HepG2 (cell line): ENCODE measurements around the gene NTN5. TPM values are rescaled to one million over a fixed set of nuclear protein-coding genes. Genes with fewer than 3 reads are reported as not detected.
A peak's percentile ranks its signal among the peaks of the same experiment; 100 is the strongest.

Source experiments
- AFF4 ChIP-seq: sonication (generic); formaldehyde crosslinking; IDR thresholded peaks from 2 replicates; pipeline ENCODE4 v1.4.0; 2020; ENCODE audit warnings: missing genetic modification reagents
- ELF3 ChIP-seq: IDR thresholded peaks from 2 replicates; pipeline ENCODE4 v1.6.1; 2016; ENCODE audit warnings: missing genetic modification reagents, missing compliant biosample characterization
- KMT2A ChIP-seq: sonication (generic); formaldehyde crosslinking; IDR thresholded peaks from 2 replicates; pipeline ENCODE4 v1.4.0; 2020; ENCODE audit warnings: missing genetic modification reagents
- NPAS2 ChIP-seq: sonication (generic); formaldehyde crosslinking; IDR thresholded peaks from 2 replicates; pipeline ENCODE4 v1.8.0; 2022; ENCODE audit warnings: mild to moderate bottlenecking, missing genetic modification reagents, borderline replicate concordance
- PAX8 ChIP-seq: sonication (generic); formaldehyde crosslinking; IDR thresholded peaks from 2 replicates; pipeline ENCODE4 v1.8.0; 2022; ENCODE audit warnings: mild to moderate bottlenecking, missing genetic modification reagents, borderline replicate concordance
- SOX5 ChIP-seq: IDR thresholded peaks from 2 replicates; pipeline ENCODE4 v1.6.1; 2016; ENCODE audit warnings: borderline replicate concordance
- ZBTB26 ChIP-seq: IDR thresholded peaks from 2 replicates; pipeline ENCODE4 v1.6.1; 2016; ENCODE audit warnings: missing compliant biosample characterization, missing genetic modification reagents, borderline replicate concordance
- ZNF296 ChIP-seq: sonication (generic); formaldehyde crosslinking; conservative IDR thresholded peaks from 2 replicates; pipeline ENCODE4 v1.5.0; 2020; ENCODE audit warnings: mild to moderate bottlenecking, missing genetic modification reagents
- ZNF550 ChIP-seq: sonication (generic); formaldehyde crosslinking; IDR thresholded peaks from 2 replicates; pipeline ENCODE4 v1.4.0; 2020; ENCODE audit warnings: mild to moderate bottlenecking, missing genetic modification reagents, borderline replicate concordance
- ZNF563 ChIP-seq: sonication (generic); formaldehyde crosslinking; IDR thresholded peaks from 2 replicates; pipeline ENCODE4 v1.8.0; 2022; ENCODE audit warnings: mild to moderate bottlenecking, moderate library complexity, missing genetic modification reagents
- polyA plus RNA-seq, 8 experiments: library from polyadenylated mRNA; depleted of rRNA in 3 of 8; stranded (reverse) in 7 of 8; unstranded in 1 of 8; fragments of >200 nt; fragmentation: Illumina TruSeq in 4 of 8; extraction: Trizol in 4 of 8; gene quantifications; 2 replicates each; pipeline versions ENCODE4 v1.2.1 to v1.2.3, GENCODE V29; 2011 to 2016; ENCODE audit warnings: low read depth in 4 of 8, missing spikeins in 1 of 8, mixed read lengths in 1 of 8; ENCODE audit not compliant: insufficient read depth in 1 of 8
- total RNA-seq, 5 experiments: library from RNA; depleted of rRNA; stranded (reverse); fragments of >200 nt; fragmentation: Illumina TruSeq; extraction: Trizol; gene quantifications; 2 replicates each; pipeline ENCODE4 v1.2.3, GENCODE V29; 2016; ENCODE audit warnings: low read depth in 1 of 5
- TF ChIP-seq, protein P1 (sequence below): sonication (generic); formaldehyde crosslinking; IDR thresholded peaks from 2 replicates; pipeline ENCODE4 v1.4.0; 2020; ENCODE audit warnings: missing genetic modification reagents
- TF ChIP-seq, protein P2 (sequence below): sonication (generic); formaldehyde crosslinking; IDR thresholded peaks from 2 replicates; pipeline ENCODE4 v1.4.0; 2020; ENCODE audit warnings: mild to moderate bottlenecking, missing genetic modification reagents, borderline replicate concordance

NTN5 gene
- total and polyA plus RNA-seq, 2 of the 13 experiments (the other 11 are each of a cell fraction or from before 2014, with no cell fraction given), result 0.05 TPM; not detected in 1

- TF ChIP-seq AFF4 (CRISPR knock-in tag) (no peak), ZNF563 (CRISPR knock-in tag) (peak; percentile 94), ZNF550 (no peak), KMT2A (CRISPR knock-in tag) (no peak), ELF3 (CRISPR knock-in tag) (no peak; the same call in 1 of the 2 replicates), NPAS2 (peak; percentile 98), SOX5 (CRISPR knock-in tag) (no peak; the same call in 1 of the 2 replicates), ZBTB26 (CRISPR knock-in tag) (no peak; the same call in 1 of the 2 replicates), ZNF296 (CRISPR knock-in tag) (no peak), PAX8 (CRISPR knock-in tag) (no peak)
- TF ChIP-seq, protein P1, sequence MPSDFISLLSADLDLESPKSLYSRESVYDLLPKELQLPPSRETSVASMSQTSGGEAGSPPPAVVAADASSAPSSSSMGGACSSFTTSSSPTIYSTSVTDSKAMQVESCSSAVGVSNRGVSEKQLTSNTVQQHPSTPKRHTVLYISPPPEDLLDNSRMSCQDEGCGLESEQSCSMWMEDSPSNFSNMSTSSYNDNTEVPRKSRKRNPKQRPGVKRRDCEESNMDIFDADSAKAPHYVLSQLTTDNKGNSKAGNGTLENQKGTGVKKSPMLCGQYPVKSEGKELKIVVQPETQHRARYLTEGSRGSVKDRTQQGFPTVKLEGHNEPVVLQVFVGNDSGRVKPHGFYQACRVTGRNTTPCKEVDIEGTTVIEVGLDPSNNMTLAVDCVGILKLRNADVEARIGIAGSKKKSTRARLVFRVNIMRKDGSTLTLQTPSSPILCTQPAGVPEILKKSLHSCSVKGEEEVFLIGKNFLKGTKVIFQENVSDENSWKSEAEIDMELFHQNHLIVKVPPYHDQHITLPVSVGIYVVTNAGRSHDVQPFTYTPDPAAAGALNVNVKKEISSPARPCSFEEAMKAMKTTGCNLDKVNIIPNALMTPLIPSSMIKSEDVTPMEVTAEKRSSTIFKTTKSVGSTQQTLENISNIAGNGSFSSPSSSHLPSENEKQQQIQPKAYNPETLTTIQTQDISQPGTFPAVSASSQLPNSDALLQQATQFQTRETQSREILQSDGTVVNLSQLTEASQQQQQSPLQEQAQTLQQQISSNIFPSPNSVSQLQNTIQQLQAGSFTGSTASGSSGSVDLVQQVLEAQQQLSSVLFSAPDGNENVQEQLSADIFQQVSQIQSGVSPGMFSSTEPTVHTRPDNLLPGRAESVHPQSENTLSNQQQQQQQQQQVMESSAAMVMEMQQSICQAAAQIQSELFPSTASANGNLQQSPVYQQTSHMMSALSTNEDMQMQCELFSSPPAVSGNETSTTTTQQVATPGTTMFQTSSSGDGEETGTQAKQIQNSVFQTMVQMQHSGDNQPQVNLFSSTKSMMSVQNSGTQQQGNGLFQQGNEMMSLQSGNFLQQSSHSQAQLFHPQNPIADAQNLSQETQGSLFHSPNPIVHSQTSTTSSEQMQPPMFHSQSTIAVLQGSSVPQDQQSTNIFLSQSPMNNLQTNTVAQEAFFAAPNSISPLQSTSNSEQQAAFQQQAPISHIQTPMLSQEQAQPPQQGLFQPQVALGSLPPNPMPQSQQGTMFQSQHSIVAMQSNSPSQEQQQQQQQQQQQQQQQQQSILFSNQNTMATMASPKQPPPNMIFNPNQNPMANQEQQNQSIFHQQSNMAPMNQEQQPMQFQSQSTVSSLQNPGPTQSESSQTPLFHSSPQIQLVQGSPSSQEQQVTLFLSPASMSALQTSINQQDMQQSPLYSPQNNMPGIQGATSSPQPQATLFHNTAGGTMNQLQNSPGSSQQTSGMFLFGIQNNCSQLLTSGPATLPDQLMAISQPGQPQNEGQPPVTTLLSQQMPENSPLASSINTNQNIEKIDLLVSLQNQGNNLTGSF (CRISPR knock-in tag), result no peak; the same call in 1 of the 2 replicates
- TF ChIP-seq, protein P2, sequence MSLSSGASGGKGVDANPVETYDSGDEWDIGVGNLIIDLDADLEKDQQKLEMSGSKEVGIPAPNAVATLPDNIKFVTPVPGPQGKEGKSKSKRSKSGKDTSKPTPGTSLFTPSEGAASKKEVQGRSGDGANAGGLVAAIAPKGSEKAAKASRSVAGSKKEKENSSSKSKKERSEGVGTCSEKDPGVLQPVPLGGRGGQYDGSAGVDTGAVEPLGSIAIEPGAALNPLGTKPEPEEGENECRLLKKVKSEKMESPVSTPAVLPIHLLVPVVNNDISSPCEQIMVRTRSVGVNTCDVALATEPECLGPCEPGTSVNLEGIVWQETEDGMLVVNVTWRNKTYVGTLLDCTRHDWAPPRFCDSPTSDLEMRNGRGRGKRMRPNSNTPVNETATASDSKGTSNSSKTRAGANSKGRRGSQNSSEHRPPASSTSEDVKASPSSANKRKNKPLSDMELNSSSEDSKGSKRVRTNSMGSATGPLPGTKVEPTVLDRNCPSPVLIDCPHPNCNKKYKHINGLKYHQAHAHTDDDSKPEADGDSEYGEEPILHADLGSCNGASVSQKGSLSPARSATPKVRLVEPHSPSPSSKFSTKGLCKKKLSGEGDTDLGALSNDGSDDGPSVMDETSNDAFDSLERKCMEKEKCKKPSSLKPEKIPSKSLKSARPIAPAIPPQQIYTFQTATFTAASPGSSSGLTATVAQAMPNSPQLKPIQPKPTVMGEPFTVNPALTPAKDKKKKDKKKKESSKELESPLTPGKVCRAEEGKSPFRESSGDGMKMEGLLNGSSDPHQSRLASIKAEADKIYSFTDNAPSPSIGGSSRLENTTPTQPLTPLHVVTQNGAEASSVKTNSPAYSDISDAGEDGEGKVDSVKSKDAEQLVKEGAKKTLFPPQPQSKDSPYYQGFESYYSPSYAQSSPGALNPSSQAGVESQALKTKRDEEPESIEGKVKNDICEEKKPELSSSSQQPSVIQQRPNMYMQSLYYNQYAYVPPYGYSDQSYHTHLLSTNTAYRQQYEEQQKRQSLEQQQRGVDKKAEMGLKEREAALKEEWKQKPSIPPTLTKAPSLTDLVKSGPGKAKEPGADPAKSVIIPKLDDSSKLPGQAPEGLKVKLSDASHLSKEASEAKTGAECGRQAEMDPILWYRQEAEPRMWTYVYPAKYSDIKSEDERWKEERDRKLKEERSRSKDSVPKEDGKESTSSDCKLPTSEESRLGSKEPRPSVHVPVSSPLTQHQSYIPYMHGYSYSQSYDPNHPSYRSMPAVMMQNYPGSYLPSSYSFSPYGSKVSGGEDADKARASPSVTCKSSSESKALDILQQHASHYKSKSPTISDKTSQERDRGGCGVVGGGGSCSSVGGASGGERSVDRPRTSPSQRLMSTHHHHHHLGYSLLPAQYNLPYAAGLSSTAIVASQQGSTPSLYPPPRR, result peak; percentile 8; the same call in 1 of the 2 replicates
Measured at GRCh38 chr19:48637449-48637947, 35.3 kb downstream of the NTN5 start (continued).
